ENCODE measurements around the gene PAPSS2. TPM values are rescaled to one million over a fixed set of nuclear protein-coding genes. Genes with fewer than 3 reads are reported as not detected.

PAPSS2 gene
- total RNA-seq, 1 experiment from 2014 or later: 24.5 TPM

DNA sequence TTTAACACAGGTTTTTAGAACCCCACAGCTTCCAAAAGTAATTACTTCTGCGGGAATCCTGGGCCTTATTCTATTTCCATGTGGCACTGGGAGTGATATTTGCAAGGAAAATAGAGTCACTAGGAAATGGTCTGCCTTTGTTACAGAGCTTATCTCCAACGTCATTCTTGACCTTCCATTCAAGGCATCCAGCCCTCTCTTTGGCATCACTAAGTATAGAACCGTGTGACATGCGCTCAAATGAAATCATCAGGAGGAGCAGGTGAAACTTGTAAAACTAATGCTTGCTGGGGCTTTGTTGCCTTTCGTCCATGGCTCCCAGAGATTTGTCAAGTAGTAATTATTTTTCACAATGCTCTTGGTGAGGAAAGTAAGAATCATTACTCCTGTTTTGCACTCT is 73.4 kb downstream of the PAPSS2 start:
- no peaks in the 10 kb centered on the region for H3K27me3 ChIP-seq (ENCODE audit: insufficient read depth, low read length)
- no peak overlapping the region for H2AK5ac ChIP-seq (ENCODE audit: insufficient read length, low read length)
- no peak overlapping the region for H3K18ac ChIP-seq (ENCODE audit: insufficient read length, low read depth, low read length)
- no peak overlapping the region for H3K9ac ChIP-seq (ENCODE audit: extremely low read depth, insufficient read length, low read length)
- H2BK15ac ChIP-seq (ENCODE audit: low read depth, low read length): no peak overlapping the region
- H4K91ac ChIP-seq (ENCODE audit: insufficient read length, low read depth, low read length): no peak overlapping the region
- H4K5ac ChIP-seq (ENCODE audit: insufficient read length, low read depth, low read length): no peak overlapping the region
- Mint-ChIP-seq H3K4me1 (peaks cover 24 to 26% of the 10 kb centered on the region in 2 experiments), H3K4me3 (no peak overlapping the region), H3K27ac (no peak overlapping the region), H3K9me3 (no peaks in the 10 kb centered on the region), H3K27me3 (ENCODE audit: low read depth) (no peaks in the 10 kb centered on the region), H3K36me3 (ENCODE audit: insufficient read depth in 1 of 3, low read depth in 3 of 3) (no peaks in the 10 kb centered on the region; a peak in 1 of 7 replicates)
- H2BK5ac ChIP-seq (ENCODE audit: insufficient read length, low read length): no peak overlapping the region
- DNase-seq: no peak
- no peak overlapping the region for H2BK12ac ChIP-seq (ENCODE audit: insufficient read length, low read depth, low read length)
- no peak overlapping the region for H2AFZ ChIP-seq (ENCODE audit: low read length)
- H3K56ac ChIP-seq (ENCODE audit: insufficient read length, low read depth, low read length): no peak overlapping the region
- no peak overlapping the region for H3K4me2 ChIP-seq (ENCODE audit: insufficient read depth, insufficient read length, low read length)
- H3T11ph ChIP-seq (ENCODE audit: low read length): no peak overlapping the region
- TF ChIP-seq, protein P1, sequence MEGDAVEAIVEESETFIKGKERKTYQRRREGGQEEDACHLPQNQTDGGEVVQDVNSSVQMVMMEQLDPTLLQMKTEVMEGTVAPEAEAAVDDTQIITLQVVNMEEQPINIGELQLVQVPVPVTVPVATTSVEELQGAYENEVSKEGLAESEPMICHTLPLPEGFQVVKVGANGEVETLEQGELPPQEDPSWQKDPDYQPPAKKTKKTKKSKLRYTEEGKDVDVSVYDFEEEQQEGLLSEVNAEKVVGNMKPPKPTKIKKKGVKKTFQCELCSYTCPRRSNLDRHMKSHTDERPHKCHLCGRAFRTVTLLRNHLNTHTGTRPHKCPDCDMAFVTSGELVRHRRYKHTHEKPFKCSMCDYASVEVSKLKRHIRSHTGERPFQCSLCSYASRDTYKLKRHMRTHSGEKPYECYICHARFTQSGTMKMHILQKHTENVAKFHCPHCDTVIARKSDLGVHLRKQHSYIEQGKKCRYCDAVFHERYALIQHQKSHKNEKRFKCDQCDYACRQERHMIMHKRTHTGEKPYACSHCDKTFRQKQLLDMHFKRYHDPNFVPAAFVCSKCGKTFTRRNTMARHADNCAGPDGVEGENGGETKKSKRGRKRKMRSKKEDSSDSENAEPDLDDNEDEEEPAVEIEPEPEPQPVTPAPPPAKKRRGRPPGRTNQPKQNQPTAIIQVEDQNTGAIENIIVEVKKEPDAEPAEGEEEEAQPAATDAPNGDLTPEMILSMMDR (conservative IDR thresholded peaks at IDR 0.05): no peak
- H3K79me1 ChIP-seq (ENCODE audit: insufficient read depth, low read depth, low read length, poor library complexity, severe bottlenecking): no peaks in the 10 kb centered on the region
- no peaks in the 10 kb centered on the region for H4K20me1 ChIP-seq (ENCODE audit: control insufficient read depth, insufficient read depth, insufficient read length)
- peaks cover 4% of the 10 kb centered on the region; the same call in 1 of the 2 replicates for H3K4me1 ChIP-seq (ENCODE audit: insufficient read depth, low read length)
- no peaks in the 10 kb centered on the region for H3K9me3 ChIP-seq (ENCODE audit: control insufficient read depth, low read depth, low read length)
- no peak overlapping the region for H2BK20ac ChIP-seq (ENCODE audit: low read depth, low read length, poor library complexity, severe bottlenecking)
- no peak overlapping the region for H2BK120ac ChIP-seq (ENCODE audit: low read depth, low read length, poor library complexity, severe bottlenecking)
- H3K27ac ChIP-seq (ENCODE audit: insufficient read length, low read depth, low read length): no peak overlapping the region
- no peaks in the 10 kb centered on the region for H3K79me2 ChIP-seq (ENCODE audit: insufficient read depth, low read length)
- no peak overlapping the region for H3K14ac ChIP-seq (ENCODE audit: insufficient read depth, low read length)
- no peak overlapping the region for H4K8ac ChIP-seq (replicated peaks; ENCODE audit: insufficient read length, low read depth, low read length)
- no peak overlapping the region for H3K23ac ChIP-seq (ENCODE audit: insufficient read length, low read depth, low read length)
- WGBS (ENCODE audit: extremely low coverage, insufficient read length, low lambda C conversion rate): no CpG with 5 or more reads among the region's 5 CpGs
- no peak overlapping the region for H3K4ac ChIP-seq (ENCODE audit: low read depth, low read length)
- H3K23me2 ChIP-seq (ENCODE audit: insufficient read length, low read depth, low read length, poor library complexity, severe bottlenecking): no peaks in the 10 kb centered on the region

Measured in H9 (cell line).